ENCODE data around the gene LIN7A.
A peak's percentile ranks its signal among the peaks of the same experiment; 100 is the strongest.

LIN7A gene

DNA sequence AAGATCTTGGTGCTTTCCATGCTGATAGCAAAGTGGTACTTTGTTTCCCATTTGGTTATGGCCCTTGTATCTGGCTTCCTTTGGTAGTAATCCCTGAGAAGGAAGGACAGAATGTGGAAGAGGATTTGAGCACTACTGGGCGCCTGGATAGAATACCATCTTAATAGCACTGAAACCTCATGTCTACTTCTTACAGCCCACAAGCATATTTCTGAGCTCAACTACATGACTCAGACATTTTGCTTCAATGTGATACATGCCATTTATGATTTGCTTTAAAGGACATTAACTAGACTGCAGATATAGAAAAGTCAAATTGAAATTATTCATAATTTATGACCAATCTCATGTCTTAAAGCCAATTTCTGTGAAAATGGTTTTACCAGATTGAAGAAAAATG, 80.4 kb downstream of the LIN7A start:
- Histone ChIP-seq H3K4me1 (ENCODE audit: control insufficient read depth, insufficient read depth, low read length) (peaks cover 34% of the 10 kb centered on the region), H3K9ac (ENCODE audit: low read length) (no peak overlapping the region)
- DNase-seq (ENCODE audit: low read depth), result peak; percentile 64

DNA sequence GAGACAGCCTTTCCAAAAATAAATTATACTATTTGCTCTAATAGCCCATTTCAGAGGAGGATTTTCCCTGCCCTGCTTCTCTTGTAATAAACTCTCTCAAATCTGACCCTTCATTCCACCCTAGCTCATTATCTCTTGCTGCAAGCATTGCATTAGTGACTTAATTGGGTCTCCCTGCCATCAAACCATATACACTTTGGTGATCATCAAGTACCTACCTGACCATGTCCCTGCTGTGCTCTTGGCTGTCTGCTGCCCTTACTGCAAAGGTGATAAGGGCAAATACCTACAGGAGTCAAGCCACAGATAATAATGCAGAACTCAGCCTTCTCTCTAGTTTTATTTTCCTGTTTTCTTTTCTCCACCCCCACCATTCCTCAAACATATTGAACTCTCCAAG, 88.4 kb downstream of the LIN7A start:
- no peaks in the 10 kb centered on the region for H3K36me3 ChIP-seq (ENCODE audit: control insufficient read depth, insufficient read depth, low read length, severe bottlenecking)
- no peaks in the 10 kb centered on the region for H3K4me1 ChIP-seq (ENCODE audit: control insufficient read depth, insufficient read depth, low read length)
- H3K4me3 ChIP-seq (ENCODE audit: low read length), result no peak overlapping the region
- no peak for DNase-seq (ENCODE audit: low read depth)
- no peaks in the 10 kb centered on the region for H3K27me3 ChIP-seq (replicated peaks; ENCODE audit: control insufficient read depth, insufficient read depth, low read length)
- H3K9me3 ChIP-seq (ENCODE audit: control insufficient read depth, low read length), result no peaks in the 10 kb centered on the region
- H3K9ac ChIP-seq (ENCODE audit: low read length), result no peak overlapping the region

More for the DNA sequence above, 80.4 kb downstream of the LIN7A start:
- Histone ChIP-seq H3K4me3 (ENCODE audit: low read length) (no peak overlapping the region), H3K27me3 (replicated peaks; ENCODE audit: control insufficient read depth, insufficient read depth, low read length) (no peaks in the 10 kb centered on the region), H3K36me3 (ENCODE audit: control insufficient read depth, insufficient read depth, low read length, severe bottlenecking) (no peaks in the 10 kb centered on the region), H3K9me3 (ENCODE audit: control insufficient read depth, low read length) (no peaks in the 10 kb centered on the region)

DNA sequence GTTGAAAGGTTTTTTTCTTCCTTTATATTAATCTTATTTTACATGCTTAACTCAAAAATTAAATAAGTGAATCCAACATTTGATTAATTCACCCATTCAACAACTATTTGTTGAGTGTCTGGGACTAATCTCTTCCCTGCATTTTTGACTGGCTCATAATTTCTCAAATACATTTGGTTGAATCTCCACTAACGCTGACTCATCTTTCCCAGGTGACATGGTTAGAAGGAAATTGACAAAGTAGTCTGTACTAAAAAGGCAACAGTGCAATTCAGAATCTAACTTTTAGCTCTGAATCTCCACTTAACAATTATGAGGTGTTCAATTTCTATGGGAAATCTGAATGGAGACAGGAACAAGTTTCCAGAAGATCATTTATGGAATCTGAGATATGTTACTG, 88.9 kb downstream of the LIN7A start:
- H3K27me3 ChIP-seq (replicated peaks; ENCODE audit: control insufficient read depth, insufficient read depth, low read length), result no peaks in the 10 kb centered on the region
- H3K9me3 ChIP-seq (ENCODE audit: control insufficient read depth, low read length), result no peaks in the 10 kb centered on the region
- no peak for DNase-seq (ENCODE audit: low read depth)
- no peak overlapping the region for H3K4me3 ChIP-seq (ENCODE audit: low read length)
- no peak overlapping the region for H3K9ac ChIP-seq (ENCODE audit: low read length)
- H3K4me1 ChIP-seq (ENCODE audit: control insufficient read depth, insufficient read depth, low read length), result no peaks in the 10 kb centered on the region
- H3K36me3 ChIP-seq (ENCODE audit: control insufficient read depth, insufficient read depth, low read length, severe bottlenecking), result no peaks in the 10 kb centered on the region

DNA sequence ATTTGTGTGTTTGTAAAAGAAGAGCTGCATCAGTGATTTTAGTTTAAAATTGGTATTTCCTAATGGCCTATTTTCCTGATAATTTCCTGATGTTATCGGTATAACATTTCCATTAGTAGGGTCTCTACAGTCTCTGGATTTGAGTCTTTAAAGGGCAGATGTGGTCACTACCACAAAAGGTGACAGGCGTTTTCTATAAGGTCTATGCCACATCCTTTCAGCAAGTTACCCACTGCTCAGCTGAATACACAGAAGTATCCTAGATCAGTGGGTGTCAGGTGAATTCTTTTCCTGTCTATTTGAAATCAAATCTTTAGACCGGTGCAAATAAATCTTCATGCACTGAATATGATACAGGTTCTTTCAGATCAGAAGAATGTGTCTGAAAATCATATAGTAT, 90.2 kb downstream of the LIN7A start:
- no peak overlapping the region for H3K4me3 ChIP-seq (ENCODE audit: low read length)
- H3K27me3 ChIP-seq (replicated peaks; ENCODE audit: control insufficient read depth, insufficient read depth, low read length), result no peaks in the 10 kb centered on the region
- no peak overlapping the region for H3K9ac ChIP-seq (ENCODE audit: low read length)
- no peaks in the 10 kb centered on the region for H3K4me1 ChIP-seq (ENCODE audit: control insufficient read depth, insufficient read depth, low read length)
- H3K36me3 ChIP-seq (ENCODE audit: control insufficient read depth, insufficient read depth, low read length, severe bottlenecking), result no peaks in the 10 kb centered on the region
- no peak for DNase-seq (ENCODE audit: low read depth)
- no peaks in the 10 kb centered on the region for H3K9me3 ChIP-seq (ENCODE audit: control insufficient read depth, low read length)

DNA sequence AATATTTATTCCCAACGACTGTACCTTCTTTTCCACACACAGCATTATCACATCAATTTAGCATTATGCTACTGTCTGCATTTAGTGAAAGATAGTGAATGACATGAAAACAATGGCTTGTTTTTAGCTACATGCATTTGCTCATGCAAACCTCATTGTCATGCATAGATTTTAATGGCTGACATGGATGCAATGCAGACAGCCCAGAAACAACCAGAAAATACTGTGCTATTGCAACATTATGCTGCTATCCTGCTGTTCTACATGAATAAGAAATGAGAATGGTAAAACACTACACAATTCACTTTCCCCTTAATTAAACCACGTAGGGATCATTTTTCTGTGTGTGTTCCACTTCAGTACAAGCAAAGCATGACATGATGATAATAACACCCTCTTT, 90.8 kb downstream of the LIN7A start:
- Histone ChIP-seq H3K4me3 (ENCODE audit: low read length) (no peak overlapping the region), H3K4me1 (ENCODE audit: control insufficient read depth, insufficient read depth, low read length) (no peaks in the 10 kb centered on the region)
- DNase-seq (ENCODE audit: low read depth), result peak; percentile 39

DNA sequence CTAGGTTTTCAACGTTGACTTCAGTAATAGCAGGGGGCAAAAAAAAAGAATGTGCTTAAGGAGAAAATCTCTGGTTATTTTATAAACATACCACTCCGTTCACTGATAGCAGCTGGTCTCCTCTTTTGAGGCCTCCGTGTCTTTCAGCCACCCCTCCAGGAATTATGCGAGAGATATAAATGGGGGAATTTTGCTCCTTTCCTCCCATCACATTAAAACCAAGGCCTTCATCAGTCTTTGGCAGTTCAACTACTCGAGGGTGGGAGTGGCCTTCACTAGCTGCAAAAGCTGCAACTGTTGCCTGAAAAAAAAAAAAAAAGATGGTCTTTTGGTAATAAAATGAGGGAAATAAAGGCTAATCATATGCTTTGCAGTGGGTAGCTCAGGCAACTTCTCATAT, 92.1 kb downstream of the LIN7A start:
- no peaks in the 10 kb centered on the region for H3K36me3 ChIP-seq (ENCODE audit: control insufficient read depth, insufficient read depth, low read length, severe bottlenecking)
- H3K27me3 ChIP-seq (replicated peaks; ENCODE audit: control insufficient read depth, insufficient read depth, low read length), result no peaks in the 10 kb centered on the region

More for the DNA sequence above, 90.8 kb downstream of the LIN7A start:
- Histone ChIP-seq H3K9me3 (ENCODE audit: control insufficient read depth, low read length) (no peaks in the 10 kb centered on the region), H3K36me3 (ENCODE audit: control insufficient read depth, insufficient read depth, low read length, severe bottlenecking) (no peaks in the 10 kb centered on the region), H3K9ac (ENCODE audit: low read length) (no peak overlapping the region), H3K27me3 (replicated peaks; ENCODE audit: control insufficient read depth, insufficient read depth, low read length) (no peaks in the 10 kb centered on the region)

DNA sequence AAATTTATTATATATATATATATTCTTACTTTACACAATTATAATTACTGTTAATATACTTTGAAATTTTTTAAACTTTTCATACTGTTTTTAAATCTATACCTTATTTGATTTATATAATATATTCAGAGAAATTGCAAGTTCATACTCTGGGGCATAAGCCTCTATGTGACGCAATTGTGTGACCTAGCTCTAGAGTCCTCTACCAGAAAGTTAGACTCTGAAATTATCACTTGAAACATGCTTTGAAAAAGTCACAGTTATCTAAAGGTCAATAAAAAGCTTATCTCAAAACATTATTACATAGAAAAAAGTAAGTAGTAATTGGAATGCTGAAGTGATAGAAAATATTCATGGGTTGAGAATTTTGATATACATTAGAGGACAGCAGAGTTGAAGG, 93.8 kb downstream of the LIN7A start:
- H3K4me3 ChIP-seq (ENCODE audit: low read length), result no peak overlapping the region

More for the DNA sequence above, 92.1 kb downstream of the LIN7A start:
- Histone ChIP-seq H3K9me3 (ENCODE audit: control insufficient read depth, low read length) (no peaks in the 10 kb centered on the region), H3K4me3 (ENCODE audit: low read length) (no peak overlapping the region), H3K9ac (ENCODE audit: low read length) (no peak overlapping the region), H3K4me1 (ENCODE audit: control insufficient read depth, insufficient read depth, low read length) (no peaks in the 10 kb centered on the region)
- no peak for DNase-seq (ENCODE audit: low read depth)

DNA sequence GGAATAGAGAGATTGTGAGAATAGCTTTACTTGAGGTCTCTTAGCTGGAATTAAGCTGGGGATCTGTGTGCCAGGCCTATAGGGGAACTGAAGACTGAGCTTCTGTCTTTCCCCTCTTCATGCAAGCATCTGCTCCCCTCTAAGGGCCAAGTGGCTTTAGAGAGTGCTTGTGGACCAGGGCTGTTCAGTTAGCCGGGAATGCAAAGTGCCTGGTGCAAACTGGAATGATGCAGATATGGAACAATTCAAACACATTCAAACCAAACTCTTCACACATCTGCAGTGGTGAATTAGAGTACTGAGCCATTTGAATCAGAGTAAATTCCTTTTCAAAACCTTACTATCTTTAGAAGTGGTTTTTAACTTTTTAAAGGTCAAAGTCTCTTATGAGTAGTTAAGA, 99.0 kb downstream of the LIN7A start:
- Histone ChIP-seq H3K9ac (ENCODE audit: low read length) (no peak overlapping the region), H3K4me3 (ENCODE audit: low read length) (no peak overlapping the region), H3K9me3 (ENCODE audit: control insufficient read depth, low read length) (no peaks in the 10 kb centered on the region), H3K36me3 (ENCODE audit: control insufficient read depth, insufficient read depth, low read length, severe bottlenecking) (no peaks in the 10 kb centered on the region), H3K27me3 (replicated peaks; ENCODE audit: control insufficient read depth, insufficient read depth, low read length) (no peaks in the 10 kb centered on the region), H3K4me1 (ENCODE audit: control insufficient read depth, insufficient read depth, low read length) (peaks cover 17% of the 10 kb centered on the region)
- DNase-seq (ENCODE audit: low read depth), result peak; percentile 14

More for the DNA sequence above, 93.8 kb downstream of the LIN7A start:
- Histone ChIP-seq H3K27me3 (replicated peaks; ENCODE audit: control insufficient read depth, insufficient read depth, low read length) (no peaks in the 10 kb centered on the region), H3K9me3 (ENCODE audit: control insufficient read depth, low read length) (no peaks in the 10 kb centered on the region), H3K9ac (ENCODE audit: low read length) (no peak overlapping the region), H3K36me3 (ENCODE audit: control insufficient read depth, insufficient read depth, low read length, severe bottlenecking) (no peaks in the 10 kb centered on the region), H3K4me1 (ENCODE audit: control insufficient read depth, insufficient read depth, low read length) (peaks cover 2% of the 10 kb centered on the region)
- no peak for DNase-seq (ENCODE audit: low read depth)

DNA sequence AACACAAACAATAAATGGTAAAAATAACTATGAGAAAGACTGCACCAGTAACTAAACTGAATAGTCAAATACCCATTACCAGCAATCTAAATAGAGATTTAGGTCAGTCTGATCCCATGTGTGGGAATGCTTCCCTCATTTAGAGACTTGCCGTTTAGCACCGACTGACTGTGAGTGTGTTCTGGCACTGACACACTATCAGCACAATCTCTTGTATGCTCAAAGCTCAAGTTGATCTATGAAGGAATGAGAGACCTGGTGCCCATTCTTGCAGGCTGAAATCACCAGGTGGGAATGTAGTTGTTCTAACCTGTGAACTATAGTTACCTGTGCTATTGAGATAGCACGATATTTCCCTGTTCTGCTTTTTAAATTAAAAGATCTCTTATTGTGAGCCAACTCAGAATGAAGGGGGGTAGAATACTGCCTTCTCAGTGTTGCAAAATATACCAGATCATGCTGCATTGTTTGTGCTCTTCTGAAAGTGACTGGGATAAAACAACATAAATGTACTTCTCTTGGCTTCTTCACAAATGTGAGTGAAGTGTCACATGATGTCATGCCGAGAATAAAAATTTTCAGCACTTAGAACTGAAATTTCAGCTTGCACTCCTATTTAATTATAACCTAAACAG, 99.6 kb downstream of the LIN7A start:
- Histone ChIP-seq H3K4me3 (ENCODE audit: low read length) (no peak overlapping the region), H3K4me1 (ENCODE audit: control insufficient read depth, insufficient read depth, low read length) (peaks cover 17% of the 10 kb centered on the region), H3K36me3 (ENCODE audit: control insufficient read depth, insufficient read depth, low read length, severe bottlenecking) (no peaks in the 10 kb centered on the region), H3K27me3 (replicated peaks; ENCODE audit: control insufficient read depth, insufficient read depth, low read length) (no peaks in the 10 kb centered on the region), H3K9ac (ENCODE audit: low read length) (no peak overlapping the region), H3K9me3 (ENCODE audit: control insufficient read depth, low read length) (no peaks in the 10 kb centered on the region)
- DNase-seq (ENCODE audit: low read depth), result no peak

DNA sequence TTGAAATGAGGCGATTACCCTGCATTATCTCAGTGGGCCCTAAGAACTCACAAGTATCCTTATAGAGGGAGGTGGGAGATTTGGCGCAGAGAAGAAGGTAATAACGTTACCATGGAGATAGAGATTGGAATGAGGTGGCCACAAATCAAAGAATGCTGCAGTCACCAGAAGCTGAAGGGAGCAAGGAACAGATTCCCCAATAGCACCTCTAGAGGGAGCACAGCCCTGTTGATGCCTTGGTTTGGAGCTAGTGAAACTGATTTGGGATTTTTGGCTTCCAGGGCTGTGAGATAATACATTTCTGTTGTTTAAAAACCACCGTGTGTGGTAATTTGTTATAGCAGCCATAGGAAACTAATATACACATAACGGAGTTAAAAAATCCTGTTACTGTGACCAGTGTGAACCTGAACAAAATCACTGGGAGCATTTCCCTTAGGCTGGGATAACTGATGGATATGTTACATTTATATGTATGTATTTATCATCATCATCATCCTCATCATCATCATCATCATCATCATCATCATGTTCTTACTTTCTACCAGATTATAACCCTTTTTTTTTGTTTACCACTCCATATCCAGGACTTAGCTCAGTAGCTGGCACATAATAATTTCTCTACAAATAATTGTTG, 100.3 kb downstream of the LIN7A start:
- Histone ChIP-seq H3K9me3 (ENCODE audit: control insufficient read depth, low read length) (no peaks in the 10 kb centered on the region), H3K4me1 (ENCODE audit: control insufficient read depth, insufficient read depth, low read length) (peaks cover 17% of the 10 kb centered on the region), H3K27me3 (replicated peaks; ENCODE audit: control insufficient read depth, insufficient read depth, low read length) (no peaks in the 10 kb centered on the region), H3K9ac (ENCODE audit: low read length) (no peak overlapping the region), H3K36me3 (ENCODE audit: control insufficient read depth, insufficient read depth, low read length, severe bottlenecking) (no peaks in the 10 kb centered on the region), H3K4me3 (ENCODE audit: low read length) (no peak overlapping the region)
- DNase-seq (ENCODE audit: low read depth), result peak; percentile 82

DNA sequence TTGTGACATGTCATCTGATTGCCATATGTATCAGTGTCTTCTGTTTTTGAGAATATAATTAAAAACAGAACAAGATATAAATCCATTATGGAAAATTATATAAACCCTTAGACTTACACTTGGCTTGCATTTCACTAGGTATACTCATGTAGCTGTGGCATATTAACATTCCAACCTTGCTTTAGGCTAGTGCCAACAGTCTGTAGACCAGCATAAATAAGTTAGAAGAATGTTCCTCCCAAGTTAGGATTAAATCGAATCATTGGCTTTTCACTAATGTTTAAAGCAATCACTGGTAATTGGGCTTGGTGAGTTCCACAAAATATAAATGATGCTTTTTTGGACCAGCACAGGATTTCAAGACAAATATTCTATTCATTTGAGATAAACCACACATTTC, 103.0 kb downstream of the LIN7A start:
- no peaks in the 10 kb centered on the region for H3K27me3 ChIP-seq (replicated peaks; ENCODE audit: control insufficient read depth, insufficient read depth, low read length)
- H3K9ac ChIP-seq (ENCODE audit: low read length), result no peak overlapping the region
- H3K4me3 ChIP-seq (ENCODE audit: low read length), result no peak overlapping the region
- H3K4me1 ChIP-seq (ENCODE audit: control insufficient read depth, insufficient read depth, low read length), result peaks cover 21% of the 10 kb centered on the region
- H3K9me3 ChIP-seq (ENCODE audit: control insufficient read depth, low read length), result no peaks in the 10 kb centered on the region
- no peaks in the 10 kb centered on the region for H3K36me3 ChIP-seq (ENCODE audit: control insufficient read depth, insufficient read depth, low read length, severe bottlenecking)
- no peak for DNase-seq (ENCODE audit: low read depth)
